ENCODE measurements around the gene STOX2.

- TF ChIP-seq POLR2AphosphoS5 (IDR thresholded peaks at IDR 0.05), result no peak
- TF ChIP-seq, protein P1, sequence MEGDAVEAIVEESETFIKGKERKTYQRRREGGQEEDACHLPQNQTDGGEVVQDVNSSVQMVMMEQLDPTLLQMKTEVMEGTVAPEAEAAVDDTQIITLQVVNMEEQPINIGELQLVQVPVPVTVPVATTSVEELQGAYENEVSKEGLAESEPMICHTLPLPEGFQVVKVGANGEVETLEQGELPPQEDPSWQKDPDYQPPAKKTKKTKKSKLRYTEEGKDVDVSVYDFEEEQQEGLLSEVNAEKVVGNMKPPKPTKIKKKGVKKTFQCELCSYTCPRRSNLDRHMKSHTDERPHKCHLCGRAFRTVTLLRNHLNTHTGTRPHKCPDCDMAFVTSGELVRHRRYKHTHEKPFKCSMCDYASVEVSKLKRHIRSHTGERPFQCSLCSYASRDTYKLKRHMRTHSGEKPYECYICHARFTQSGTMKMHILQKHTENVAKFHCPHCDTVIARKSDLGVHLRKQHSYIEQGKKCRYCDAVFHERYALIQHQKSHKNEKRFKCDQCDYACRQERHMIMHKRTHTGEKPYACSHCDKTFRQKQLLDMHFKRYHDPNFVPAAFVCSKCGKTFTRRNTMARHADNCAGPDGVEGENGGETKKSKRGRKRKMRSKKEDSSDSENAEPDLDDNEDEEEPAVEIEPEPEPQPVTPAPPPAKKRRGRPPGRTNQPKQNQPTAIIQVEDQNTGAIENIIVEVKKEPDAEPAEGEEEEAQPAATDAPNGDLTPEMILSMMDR (IDR thresholded peaks at IDR 0.05), result no peak
Measured at GRCh38 chr4:184046148-184046547, 141.0 kb downstream of the STOX2 start.
